ENCODE results near the gene ARMC12. TPM values are rescaled to one million over a fixed set of nuclear protein-coding genes. Genes with fewer than 3 reads are reported as not detected.

The ARMC12 gene
- total and polyA plus RNA-seq, 2 of the 13 experiments (the other 11 are each of a cell fraction or from before 2014, with no cell fraction given) = 1.3 TPM; not detected in 1

DNA sequence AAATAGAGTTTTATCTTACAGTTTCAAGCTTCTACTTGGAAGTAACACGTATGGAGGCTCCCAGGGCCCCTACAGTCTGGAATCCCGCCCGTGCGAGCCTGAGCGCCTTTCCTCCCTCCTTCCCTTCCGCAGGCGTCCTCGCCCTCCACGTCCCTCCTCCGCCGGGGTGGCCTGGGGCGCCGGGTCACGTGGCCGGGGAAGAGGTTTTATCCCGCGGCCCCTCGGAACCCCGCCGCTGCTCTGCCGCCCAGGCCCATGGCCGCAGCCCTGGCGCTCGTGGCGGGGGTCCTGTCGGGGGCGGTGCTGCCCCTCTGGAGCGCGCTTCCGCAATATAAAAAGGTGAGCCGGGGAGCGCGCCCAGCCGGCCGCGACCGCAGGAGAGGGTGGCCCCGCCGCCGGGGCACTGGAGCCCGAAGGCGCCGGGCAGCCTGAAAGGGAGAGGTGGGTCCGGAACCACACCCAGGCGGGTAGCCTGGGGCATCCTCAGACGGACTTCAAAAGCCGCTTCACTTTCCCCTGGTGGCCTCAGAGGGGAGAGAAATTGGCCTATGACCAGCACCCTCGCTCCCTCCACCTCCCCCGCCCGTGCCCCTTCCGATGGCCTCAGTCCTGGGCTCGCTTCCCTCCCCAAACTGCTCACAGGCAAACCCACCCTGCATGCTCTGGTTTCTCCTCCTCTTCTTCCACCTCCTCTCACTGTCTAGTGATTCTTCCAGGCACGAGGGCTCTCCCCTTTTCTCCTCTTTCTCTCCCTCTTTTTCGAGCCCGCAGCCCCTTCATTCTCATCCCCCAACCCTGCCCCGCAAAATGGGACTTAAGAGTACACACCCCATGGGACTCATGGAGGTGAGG is 39.8 kb downstream of the ARMC12 start, which contains the start of gene CLPSL2 (continued):
- TF ChIP-seq, protein P1, sequence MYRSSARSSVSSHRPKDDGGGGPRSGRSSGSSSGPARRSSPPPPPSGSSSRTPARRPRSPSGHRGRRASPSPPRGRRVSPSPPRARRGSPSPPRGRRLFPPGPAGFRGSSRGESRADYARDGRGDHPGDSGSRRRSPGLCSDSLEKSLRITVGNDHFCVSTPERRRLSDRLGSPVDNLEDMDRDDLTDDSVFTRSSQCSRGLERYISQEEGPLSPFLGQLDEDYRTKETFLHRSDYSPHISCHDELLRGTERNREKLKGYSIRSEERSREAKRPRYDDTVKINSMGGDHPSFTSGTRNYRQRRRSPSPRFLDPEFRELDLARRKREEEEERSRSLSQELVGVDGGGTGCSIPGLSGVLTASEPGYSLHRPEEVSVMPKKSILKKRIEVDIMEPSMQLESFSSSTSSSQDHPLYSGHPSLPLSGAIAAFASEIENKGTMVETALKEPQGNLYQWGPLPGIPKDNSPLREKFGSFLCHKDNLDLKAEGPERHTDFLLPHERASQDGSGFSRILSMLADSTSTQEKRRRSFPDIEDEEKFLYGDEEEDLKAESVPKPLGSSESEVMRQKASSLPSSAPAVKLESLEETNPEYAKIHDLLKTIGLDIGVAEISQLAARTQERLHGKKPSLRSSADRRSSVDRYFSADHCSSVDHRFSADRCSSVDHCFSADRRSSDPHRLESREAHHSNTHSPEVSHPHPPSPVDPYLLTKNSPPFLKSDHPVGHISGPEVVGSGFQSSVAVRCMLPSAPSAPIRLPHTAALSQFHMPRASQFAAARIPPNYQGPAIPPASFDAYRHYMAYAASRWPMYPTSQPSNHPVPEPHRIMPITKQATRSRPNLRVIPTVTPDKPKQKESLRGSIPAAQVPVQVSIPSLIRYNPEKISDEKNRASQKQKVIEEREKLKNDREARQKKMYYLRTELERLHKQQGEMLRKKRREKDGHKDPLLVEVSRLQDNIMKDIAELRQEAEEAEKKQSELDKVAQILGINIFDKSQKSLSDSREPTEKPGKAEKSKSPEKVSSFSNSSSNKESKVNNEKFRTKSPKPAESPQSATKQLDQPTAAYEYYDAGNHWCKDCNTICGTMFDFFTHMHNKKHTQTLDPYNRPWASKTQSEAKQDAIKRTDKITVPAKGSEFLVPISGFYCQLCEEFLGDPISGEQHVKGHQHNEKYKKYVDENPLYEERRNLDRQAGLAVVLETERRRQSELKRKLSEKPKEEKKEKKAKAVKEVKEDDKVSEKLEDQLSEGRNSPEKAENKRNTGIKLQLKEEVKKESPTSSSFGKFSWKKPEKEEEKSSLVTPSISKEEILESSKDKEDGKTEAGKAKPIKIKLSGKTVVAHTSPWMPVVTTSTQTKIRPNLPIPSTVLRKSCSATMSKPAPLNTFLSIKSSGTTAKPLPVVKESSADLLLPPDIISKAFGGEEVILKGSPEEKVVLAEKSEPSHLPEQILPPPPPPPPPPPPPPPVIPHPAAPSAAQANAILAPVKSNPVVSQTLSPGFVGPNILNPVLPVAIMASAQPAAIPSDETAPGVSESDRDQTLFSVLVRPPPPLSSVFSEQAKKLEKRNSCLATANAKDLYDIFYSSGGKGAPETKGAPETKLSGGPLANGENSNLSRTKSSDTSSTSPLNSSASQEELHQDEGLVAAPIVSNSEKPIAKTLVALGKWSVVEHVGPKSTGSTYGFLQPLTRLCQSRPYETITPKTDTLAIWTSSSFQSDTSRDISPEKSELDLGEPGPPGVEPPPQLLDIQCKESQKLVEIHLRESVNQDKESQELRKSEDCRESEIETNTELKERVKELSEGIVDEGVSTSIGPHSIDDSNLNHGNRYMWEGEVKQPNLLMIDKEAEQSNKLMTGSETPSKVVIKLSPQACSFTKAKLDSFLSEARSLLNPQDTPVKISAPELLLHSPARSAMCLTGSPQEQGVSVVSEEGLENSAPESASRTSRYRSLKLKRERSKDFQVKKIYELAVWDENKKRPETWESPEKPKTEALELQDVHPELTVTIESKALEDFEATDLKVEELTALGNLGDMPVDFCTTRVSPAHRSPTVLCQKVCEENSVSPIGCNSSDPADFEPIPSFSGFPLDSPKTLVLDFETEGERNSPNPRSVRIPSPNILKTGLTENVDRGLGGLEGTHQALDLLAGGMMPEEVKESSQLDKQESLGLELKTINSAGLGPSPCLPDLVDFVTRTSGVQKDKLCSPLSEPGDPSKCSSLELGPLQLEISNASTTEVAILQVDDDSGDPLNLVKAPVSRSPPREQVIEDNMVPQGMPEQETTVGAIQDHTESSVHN (CRISPR knock-in tag; IDR thresholded peaks at IDR 0.05) = no peak
- TF ChIP-seq ZFY (CRISPR knock-in tag; IDR thresholded peaks at IDR 0.05) (no peak), HNF4A (CRISPR knock-in tag; IDR thresholded peaks at IDR 0.05) (no peak), MAZ (IDR thresholded peaks at IDR 0.05; ENCODE audit: borderline replicate concordance, low read depth, low read length) (no peak), MAZ (CRISPR knock-in tag; IDR thresholded peaks at IDR 0.05; ENCODE audit: low read depth) (no peak), ZNF564 (CRISPR knock-in tag; IDR thresholded peaks at IDR 0.05) (no peak), ZNF331 (CRISPR knock-in tag; IDR thresholded peaks at IDR 0.05) (no peak), RBFOX2 (IDR thresholded peaks at IDR 0.05; ENCODE audit: low read depth, low read length) (no peak), GABPB1 (CRISPR knock-in tag; IDR thresholded peaks at IDR 0.05) (peak; percentile 54; the same call in 1 of the 2 replicates), SRSF4 (IDR thresholded peaks at IDR 0.05; ENCODE audit: low read depth, low read length, poor library complexity, severe bottlenecking) (no peak), ZNF136 (CRISPR knock-in tag; IDR thresholded peaks at IDR 0.05; ENCODE audit: low read depth) (0 out of 2 replicates have a peak, but pooled peaks have one; percentile 26), ATF7 (IDR thresholded peaks at IDR 0.05) (no peak), ATF7 (CRISPR knock-in tag; IDR thresholded peaks at IDR 0.05) (no peak), ZNF546 (CRISPR knock-in tag; conservative IDR thresholded peaks at IDR 0.05) (no peak)
- TF ChIP-seq, protein P2, sequence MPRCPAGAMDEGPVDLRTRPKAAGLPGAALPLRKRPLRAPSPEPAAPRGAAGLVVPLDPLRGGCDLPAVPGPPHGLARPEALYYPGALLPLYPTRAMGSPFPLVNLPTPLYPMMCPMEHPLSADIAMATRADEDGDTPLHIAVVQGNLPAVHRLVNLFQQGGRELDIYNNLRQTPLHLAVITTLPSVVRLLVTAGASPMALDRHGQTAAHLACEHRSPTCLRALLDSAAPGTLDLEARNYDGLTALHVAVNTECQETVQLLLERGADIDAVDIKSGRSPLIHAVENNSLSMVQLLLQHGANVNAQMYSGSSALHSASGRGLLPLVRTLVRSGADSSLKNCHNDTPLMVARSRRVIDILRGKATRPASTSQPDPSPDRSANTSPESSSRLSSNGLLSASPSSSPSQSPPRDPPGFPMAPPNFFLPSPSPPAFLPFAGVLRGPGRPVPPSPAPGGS (CRISPR knock-in tag; IDR thresholded peaks at IDR 0.05) = peak; percentile 59; the same call in 1 of the 2 replicates

All from HepG2 (cell line).